ENCODE measurements around the gene MRTO4. TPM values are rescaled to one million over a fixed set of nuclear protein-coding genes. Genes with fewer than 3 reads are reported as not detected.
"Not testable (repeated sequence)": the region's sequence is repeated elsewhere in the genome, so short reads cannot be mapped to it uniquely, and the experiment has no call there.

Gene MRTO4
- 55.0 and 57.6 TPM in 2 replicates for total RNA-seq

DNA sequence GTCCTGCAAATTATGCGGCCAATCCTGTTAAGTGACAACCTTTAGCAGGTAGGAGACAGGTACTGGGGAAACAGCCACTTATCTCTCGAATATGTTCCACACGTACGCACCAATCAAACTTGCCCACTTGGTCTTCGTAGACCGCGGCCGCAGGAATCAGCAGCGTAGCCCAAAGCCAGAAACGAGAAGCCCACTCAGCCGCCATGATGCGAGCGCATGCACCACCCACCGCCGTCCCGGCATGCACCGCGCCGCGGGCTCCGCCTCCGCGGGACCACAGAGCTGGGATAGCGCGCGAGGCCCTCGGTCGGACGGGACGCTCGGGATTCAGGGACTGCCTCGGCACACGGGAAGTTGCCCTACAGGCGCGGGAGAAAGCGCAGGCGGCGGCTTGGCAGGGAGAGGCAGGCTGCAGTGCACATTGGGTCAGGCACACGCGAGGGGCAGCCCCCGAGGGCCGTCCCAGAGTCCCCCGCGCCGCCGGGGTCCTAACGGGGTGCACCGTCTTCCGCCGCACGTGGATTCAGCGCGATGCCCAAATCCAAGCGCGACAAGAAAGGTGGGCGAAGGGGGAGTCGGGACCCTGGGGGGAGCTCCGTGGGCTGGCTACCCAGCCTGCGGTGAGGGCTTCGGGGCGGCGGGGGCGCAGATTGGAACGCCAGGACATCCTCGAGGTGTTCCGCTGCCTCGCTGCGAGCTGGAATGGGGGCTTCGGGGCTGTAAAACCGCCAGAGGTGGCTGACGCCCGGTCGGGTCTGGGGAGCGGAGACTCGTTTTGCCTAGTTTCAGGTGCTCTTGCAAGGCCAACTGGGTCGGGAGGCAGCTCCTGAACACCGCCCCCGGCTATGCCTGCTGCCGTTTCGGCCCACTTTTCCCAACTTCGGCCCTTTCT, at the start of gene MRTO4, which contains the start of gene EMC1:
TSS of gene MRTO4 (plus strand) at position 501 of the 892 bp plus-strand sequence. CDS start at position 532, 31 bp downstream.
TSS of gene EMC1 (minus strand) at position 220 of the 892 bp plus-strand sequence. CDS start at position 205, 15 bp downstream.
- intact Hi-C loops (cut with micrococcal nuclease), result loop anchor here (1.0 to 2.0 kb wide), 4 partner anchors 41 to 401 kb away; partner anchors contain the start of genes AKR7A2, ALDH4A1, SLC66A1 and UBR4

DNA sequence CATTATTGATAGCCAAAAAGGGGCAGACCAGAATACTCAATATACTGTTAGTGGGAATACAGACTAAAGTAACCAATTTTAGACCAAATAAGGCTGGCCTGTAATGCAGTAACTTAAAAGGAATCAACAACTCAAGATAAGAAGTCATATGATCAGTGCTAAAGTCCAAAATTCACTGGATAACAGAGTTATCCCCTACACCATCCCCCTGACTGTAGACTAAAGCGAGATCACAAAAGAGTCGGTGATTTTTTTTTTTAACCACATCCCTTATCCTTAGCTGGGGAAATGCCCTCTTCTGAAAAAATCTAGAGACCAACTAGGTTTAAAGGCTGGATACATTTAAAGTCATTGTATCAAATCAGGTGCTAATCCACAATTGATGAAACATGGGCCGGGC, 49.2 kb upstream of the MRTO4 start:
- intact Hi-C loops (cut with micrococcal nuclease), result no loop called here

DNA sequence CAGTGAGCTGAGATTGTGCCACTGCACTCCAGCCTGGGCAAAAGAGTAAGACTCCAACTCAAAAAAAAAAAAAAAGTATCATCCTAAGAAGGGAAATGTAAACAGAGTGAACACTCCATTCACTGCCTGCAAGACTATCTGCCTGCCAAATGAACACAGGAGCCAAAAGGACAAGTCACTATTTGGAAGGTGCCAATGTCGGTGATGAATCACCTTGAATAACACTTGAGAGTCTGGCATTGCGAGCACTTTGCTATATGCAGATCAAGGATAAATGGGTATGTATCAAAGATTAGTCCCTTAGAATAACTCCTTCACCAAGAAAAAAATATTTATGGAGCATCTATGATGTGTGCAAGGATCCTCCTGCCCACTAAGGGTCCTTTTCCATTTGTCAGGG, 48.2 kb upstream of the MRTO4 start:
- intact Hi-C loops (cut with micrococcal nuclease), result no loop called here

DNA sequence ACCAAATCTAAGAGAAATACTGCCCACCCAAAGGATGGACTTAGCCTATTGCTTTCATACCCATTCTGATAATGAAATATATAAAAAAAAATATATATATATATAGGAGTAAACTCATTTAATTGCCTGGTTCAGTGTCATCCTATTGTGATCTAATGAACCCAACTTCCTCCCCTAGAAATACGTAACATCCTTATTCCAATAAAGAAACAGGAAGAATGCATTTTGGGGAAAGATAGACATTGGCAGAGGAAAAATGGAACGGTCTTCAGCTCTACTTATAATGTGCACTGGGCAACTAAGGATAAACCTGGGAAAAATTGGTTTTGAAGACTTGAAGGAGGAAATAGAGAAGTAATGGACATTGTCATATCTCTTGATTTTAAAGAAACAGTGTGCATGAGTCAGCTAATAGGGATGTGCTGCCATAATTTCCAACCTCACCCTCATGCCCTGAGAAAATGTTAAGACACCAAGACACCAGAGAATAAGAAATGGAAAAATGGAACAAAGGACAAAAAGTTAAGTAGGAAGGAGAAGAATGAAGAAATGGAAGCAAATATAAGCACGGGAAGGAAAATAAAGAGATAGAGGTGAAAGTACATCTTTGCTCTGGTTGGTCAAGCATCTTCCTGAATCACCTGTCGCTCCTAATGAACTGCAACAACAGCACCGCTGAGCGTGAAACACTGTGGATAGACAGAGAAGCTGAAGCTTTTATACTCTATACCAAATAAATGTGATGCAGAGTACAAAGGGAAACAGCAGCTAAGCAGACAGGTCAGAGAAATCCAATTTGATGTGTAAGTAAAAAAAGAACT, 46.9 kb upstream of the MRTO4 start:
- intact Hi-C loops (cut with micrococcal nuclease), result no loop called here

DNA sequence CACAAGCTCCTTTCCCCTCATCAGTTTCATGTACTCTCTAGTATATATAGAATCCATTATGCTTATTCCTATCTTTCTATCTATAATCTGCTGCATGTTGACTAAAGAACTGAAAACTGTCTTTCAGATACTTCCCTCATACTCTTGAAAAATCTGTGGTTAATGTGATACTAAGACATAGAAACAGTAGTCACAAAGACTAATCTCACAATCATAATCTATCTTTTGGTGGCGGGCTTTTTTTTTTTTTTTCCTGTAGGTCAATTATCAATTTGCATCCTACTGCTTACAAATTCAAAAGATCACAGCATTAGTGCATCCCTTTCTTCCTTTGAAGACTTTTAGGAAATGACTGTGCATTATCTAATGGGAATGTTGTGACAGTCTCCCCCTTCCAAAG, 46.2 kb upstream of the MRTO4 start:
- intact Hi-C loops (cut with micrococcal nuclease), result no loop called here

DNA sequence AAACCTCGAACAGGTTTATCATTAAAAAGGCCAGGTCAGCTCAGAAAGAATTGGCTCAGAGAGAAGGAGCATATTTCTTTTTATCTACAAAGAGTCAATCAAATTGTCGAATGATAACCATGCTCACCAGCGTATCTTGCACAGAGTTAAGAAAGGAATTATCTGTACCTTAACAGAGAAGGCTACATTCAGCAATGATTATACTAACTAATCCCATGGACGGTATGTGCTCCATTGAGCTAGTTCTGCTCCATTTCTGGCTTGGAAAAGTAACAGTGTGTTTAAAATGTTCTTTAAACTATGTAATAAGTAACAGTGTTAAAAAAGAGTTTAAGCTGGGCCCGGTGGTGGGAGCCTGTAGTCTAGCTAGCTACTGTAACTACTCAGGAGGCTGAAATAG, 45.8 kb upstream of the MRTO4 start:
- intact Hi-C loops (cut with micrococcal nuclease), result no loop called here

DNA sequence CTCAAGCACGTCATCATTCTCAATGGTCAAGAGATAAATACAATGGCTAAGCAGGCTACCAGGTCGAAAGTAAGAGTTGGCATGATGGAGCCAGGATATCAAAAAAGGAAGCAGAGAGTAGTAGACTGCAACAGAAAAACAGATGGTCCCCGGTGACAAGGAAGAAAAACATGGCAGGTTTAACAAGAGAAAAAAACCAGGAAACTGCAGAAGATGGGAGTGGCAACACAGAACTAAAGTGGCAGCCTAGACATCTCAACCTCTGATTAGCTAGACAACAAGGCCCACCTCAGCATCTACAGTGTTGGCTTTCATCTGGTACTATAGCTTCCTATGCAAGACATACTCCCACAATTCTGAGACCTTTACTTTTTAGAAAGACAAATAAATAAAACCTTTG, 44.7 kb upstream of the MRTO4 start:
- intact Hi-C loops (cut with micrococcal nuclease), result no loop called here

DNA sequence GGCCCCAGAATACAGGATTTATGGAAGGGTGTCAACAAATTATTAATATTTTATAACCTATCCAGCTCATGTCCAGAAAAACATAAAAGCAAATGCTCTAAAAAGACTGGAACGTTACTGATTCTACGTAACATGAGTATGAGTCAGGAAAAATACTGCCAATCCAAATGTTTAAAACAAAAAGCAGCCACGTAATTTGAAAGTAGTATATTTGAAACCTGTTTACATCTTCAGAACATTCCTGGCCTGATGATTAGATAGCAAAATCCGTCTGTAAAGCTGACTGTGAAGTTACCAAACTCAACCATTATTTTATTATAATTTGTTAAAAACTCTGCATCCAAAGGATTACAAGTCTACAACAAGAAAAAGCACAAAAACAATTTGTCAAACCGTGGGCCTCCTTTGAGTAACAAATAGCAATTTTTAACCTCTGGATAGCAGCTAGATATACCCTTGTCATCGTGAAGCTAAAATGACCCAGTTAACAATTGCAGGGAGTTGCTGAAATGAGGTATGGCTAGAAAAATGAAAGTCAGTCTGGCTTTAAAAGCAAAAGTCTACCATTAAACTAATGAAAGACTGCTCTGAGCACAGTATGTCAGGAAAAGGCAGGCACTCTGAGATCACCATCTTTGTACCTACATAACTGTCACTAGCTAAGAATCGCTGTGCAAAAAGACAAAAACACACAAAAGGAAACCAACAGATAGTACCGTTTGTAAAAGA, 42.7 kb upstream of the MRTO4 start:
- intact Hi-C loops (cut with micrococcal nuclease), result no loop called here

DNA sequence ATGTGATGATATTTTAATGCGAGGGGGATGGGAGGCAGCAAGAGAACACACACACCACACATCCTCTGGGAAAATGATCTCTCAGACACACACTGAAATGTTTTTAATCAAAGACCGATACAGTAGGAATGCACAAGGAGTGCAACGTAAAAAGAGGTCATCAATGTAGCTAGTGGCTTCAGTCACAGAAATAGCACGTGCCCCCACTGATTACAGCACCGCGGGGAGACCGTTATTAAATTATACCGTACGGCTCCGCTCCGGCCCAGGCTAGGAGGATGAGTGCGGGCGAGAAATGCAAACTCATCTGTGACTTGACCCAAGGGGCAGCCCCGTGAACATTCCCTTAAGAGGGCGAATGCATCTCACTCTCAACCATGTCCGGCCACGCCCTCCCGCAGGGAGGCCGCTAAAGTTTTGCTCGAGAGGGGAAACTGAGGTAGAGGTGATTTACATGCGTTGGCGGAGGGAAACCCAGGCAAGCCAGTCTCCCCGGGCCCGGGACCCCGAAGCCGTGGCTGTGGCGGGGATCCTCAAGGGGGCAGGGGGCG, 42.1 kb upstream of the MRTO4 start:
- intact Hi-C loops (cut with micrococcal nuclease), result no loop called here

DNA sequence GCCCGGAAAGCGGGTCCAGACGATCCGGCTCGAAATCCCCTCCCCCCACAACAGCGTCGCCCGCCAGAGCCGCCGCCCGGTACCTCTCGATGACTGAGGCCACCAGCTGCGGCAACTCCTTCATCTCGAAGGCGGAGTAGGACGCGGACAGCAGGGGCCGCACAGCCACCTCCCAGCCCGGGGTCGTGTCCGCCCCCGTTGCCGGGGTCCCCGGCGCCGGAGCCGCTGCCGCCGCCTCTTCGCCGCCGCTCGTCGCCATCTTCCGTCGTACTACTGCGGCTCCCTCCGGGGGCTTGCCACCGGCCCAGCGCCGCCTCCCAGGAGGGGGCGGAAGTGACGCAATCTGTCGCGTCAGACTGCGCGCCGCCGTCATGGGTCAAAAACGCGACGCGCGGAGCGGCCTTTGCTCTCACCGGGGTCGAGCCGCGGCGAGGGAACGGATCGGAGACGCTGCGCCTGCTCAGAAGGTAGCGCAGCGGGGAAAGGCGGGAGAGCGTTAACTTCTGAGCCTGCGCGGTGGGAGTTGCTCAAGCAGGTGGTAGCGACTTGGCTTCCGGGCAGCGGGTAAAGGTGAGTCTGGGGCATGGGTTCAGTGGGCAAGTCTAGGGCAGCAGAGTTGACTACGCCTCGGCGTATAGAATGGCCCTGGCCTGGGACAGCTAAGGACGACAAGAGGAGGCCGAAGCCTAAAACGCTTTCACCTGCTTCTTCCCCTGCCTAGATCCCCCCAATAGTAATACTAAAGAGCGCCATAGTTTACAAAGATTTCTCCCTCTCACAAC, 41.4 kb upstream of the MRTO4 start, which contains the start of gene UBR4:
TSS of gene UBR4 (minus strand) at position 277 of the 782 bp plus-strand sequence. CDS start at position 259, 18 bp downstream.
- intact Hi-C loops (cut with micrococcal nuclease), result loop anchor here (1.0 to 5.0 kb wide), 4 partner anchors 41 to 387 kb away; partner anchors contain the start of genes ALDH4A1, EMC1 and MRTO4

DNA sequence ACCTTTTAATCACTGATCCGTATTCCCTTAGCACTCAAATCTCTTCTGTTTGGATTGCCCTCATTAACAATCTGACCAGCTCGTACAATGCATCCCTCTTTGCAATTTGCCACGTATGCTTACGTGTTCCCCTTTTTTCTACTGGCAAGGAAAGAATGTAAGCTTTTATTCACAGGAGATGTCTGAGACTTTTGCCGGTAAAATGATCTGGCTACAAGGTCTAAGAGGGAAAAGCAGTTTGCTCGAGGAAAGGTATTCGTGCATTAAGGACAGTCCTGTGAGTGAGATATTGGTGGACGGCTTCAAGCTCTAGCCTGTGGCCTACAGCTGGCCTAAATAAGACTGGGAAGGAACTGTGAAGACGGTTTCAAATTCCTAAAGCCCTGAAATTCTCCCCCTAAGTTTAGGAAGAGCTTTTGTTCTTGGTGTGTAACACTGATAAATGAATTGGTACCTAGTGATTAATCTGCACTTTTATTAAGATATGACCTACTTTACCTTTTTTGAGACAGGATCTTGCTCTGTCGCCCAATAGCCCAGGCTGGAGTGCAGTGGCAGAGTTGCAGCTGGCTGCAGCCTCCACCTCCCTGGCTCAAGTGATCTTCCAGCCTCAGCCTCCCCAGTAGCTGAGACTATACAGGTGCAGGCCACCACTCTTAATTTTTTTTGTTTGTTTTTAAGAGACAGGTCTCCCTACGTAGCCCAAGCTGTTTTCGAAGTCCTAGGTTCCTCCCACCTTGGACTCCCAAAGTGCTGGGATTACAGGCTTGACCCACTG, 40.6 kb upstream of the MRTO4 start:
- intact Hi-C loops (cut with micrococcal nuclease), result loop anchor here (1.0 to 5.0 kb wide), 4 partner anchors 40 to 386 kb away; partner anchors contain the start of genes ALDH4A1, EMC1 and MRTO4

DNA sequence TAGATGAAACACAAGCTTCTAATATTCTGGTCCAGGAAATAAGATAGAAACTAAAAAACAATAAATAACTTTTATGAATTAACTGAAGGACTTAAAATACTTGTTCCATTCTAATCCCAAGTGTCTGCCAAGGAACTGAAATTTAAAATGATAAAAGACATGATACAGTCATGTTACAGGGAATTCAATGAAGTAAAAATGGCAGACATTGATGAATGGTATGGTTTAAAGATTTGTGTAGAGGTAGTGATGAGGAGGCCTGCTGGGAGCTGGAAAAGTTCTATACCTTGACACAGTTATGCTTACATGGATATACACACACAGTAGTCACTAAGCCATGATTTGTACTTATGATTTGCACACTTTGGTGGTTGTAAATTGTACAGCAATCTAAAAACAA, 39.4 kb upstream of the MRTO4 start:
- intact Hi-C loops (cut with micrococcal nuclease), result loop anchor here (5.0 kb wide), 1 partner anchor 385 kb away; a partner anchor contains a TSS

DNA sequence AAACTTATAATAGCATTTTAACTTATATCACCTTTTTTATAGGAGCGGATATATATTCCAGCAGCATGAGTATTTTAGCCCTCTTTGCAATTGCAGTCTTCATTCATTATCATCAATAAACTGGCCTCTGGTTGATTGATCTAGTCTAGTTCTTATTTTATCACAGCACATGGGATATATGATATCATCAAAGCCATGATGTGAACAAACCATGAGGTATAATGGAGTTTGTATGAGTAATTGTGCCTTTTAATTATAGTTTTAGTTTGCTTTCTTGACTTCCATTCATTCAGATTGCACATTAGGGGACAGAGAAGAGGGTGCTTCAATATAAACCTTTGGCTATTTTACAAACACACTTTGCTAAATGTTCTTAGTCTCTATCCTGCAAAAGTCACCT, 38.0 kb upstream of the MRTO4 start:
- intact Hi-C loops (cut with micrococcal nuclease), result loop anchor here (5.0 kb wide), 1 partner anchor 384 kb away; a partner anchor contains a TSS

DNA sequence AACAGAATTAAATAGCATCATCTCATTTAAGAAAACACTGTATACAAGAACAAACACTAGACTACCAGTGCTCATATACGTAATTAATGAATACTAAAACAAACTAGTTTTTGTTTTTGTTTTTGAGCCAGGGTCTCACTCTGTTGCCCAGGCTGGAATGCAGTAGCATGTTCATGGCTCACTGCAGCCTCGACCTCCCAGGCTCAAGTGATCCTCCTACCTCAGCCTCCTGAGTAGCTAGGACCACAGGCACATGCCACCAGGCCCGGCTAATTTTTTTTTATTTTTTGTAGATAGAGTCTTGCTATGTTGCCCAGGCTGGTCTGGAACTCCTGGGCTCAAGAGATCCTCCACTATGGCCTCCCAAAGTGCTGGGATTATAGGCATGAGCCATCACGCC, 35.0 kb upstream of the MRTO4 start:
- intact Hi-C loops (cut with micrococcal nuclease), result not testable (repeated sequence)

DNA sequence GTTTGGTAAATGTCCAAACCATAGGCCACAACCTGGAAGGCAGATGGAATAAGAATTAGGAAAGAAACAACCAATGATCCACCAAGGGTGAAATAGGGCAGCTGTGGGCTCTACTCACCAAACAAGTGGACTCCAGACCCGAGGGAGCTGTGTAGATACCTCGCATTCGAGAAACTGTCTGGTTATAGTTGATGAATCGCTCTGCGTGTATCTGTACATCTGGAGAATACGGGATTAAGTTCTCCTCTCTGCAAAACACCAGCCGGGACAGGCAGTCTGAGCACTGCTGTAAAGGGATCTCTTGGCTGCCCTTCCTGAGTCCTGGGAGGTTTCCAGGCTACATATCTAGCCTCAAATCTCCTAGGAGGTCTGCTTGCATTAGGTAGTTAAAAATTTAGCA, 32.2 kb upstream of the MRTO4 start:
- intact Hi-C loops (cut with micrococcal nuclease), result no loop called here

DNA sequence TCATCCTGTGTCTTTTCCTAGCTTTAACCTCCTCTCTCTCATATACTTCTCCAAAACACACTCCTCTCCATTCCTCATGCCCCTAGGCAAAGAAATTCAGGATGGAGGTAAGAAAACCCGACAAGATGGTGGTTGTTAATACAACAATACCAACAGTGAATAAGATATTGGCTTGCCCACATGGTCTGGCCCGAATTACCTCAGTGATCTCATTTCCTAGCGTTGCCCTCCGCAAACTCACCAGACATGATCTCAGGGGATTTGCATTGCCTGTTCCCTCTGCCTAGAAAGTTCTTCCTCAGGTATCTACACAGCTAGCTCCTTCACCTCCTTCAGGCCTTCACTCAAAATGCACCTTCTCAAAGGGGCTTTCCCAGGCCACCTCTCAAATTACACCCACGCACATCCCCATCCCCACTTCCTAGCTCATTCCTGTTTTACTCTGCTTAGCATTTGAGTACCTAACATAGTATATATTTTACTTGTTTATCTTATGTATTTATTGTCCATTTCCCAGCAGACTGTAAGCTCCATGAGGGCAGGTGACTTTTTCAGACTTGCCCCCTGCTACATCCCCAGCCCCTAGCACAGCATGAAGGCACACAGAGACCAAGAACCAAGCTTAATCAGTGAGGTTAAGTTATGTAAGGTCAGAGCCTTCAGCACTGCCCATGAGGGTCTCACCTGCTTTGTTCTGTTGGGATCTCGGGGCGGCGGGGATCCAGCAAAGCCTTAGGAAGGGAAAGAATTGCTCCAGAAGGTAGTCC, 31.3 kb upstream of the MRTO4 start:
- intact Hi-C loops (cut with micrococcal nuclease), result no loop called here

DNA sequence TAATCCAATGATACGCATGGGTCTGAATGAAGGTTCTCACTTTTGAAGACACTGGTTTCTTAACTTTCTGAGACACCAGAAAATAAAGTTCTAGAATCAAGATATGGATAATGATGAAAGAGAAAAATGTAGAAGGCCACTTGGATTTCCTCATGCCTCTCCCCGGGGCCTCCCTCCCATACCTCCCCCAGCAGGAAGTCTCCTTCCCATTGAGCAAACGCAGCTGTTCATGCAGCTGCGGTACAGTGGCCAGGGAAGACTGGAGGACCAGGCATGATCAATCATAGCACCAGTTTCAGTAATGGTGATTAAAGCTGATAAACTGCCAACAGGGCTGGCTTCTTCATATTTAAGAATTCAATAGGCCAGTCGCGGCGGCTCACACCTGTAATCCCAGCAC, 30.6 kb upstream of the MRTO4 start:
- intact Hi-C loops (cut with micrococcal nuclease), result no loop called here

DNA sequence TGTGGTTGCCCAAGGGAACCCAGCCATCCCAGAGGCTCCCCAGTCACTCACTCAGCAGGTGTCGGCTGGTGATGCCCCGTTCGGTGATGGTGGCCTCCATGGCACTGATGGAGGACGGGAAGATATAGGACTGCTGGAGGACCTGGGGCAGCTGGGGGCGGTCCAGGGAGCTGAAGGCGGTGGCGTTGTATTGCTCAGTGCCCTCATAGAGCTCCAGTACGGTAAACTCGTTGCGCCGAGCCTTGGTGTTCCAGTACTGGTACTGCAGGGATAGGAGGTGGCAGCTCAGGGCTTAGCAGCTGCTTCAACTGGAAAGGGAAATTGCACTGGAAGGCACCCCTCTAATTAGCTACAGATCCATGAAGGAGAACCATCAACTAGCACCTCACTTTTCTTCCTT, 29.0 kb upstream of the MRTO4 start:
- intact Hi-C loops (cut with micrococcal nuclease), result no loop called here
